ENCODE results near the gene FBXO21. TPM values are rescaled to one million over a fixed set of nuclear protein-coding genes. Genes with fewer than 3 reads are reported as not detected.
A peak's percentile ranks its signal among the peaks of the same experiment; 100 is the strongest.

Gene FBXO21
- polyA plus RNA-seq, 3 donors = 7.7 to 19.1 (median 17.2) TPM

GRCh38 chr12:117180758-117181467 is 9.4 kb downstream of the FBXO21 start:
- Mint-ChIP-seq H3K4me1 (no peaks in the 10 kb centered on the region), H3K27ac (no peak overlapping the region), H3K36me3 (peaks cover 67 to 90% of the 10 kb centered on the region in 2 donors), H3K9me3 (peaks cover 0 to 12% (median 3%) of the 10 kb centered on the region in 7 donors), H3K4me3 (peak overlapping the region in 1 of 2 donors; percentile 8), H3K27me3 (ENCODE audit: low read depth in 3 of 3) (no peaks in the 10 kb centered on the region)
- no peak for DNase-seq
- intact Hi-C loops (cut with micrococcal nuclease) = no loop called here
- no peak for TF ChIP-seq CTCF (IDR thresholded peaks at IDR 0.05)
- H4K20me1 ChIP-seq (ENCODE audit: insufficient read depth, low read length) = no peaks in the 10 kb centered on the region
- H3K27me3 ChIP-seq (ENCODE audit: control insufficient read depth in 2 of 2, insufficient read depth in 2 of 2, low read length in 2 of 2) = no peaks in the 10 kb centered on the region
- H2AFZ ChIP-seq (ENCODE audit: insufficient read depth, low read depth, low read length, poor library complexity, severe bottlenecking) = no peak overlapping the region
- no CpG with 5 or more reads among the region's 4 CpGs for WGBS (ENCODE audit: insufficient coverage)
- H3K4me1 ChIP-seq (ENCODE audit: control insufficient read depth in 1 of 2, insufficient read depth in 2 of 2, low read length in 2 of 2) = no peaks in the 10 kb centered on the region
- peaks cover 37 to 95% of the 10 kb centered on the region in 2 donors for H3K36me3 ChIP-seq (replicated peaks in 1 of 2; ENCODE audit: control insufficient read depth in 1 of 2, insufficient read depth in 2 of 2, low read length in 2 of 2)
- H3K4me2 ChIP-seq (replicated peaks; ENCODE audit: extremely low read depth, low read length, poor library complexity, severe bottlenecking) = no peak overlapping the region
- H3K4me3 ChIP-seq (replicated peaks in 1 of 3; ENCODE audit: low read depth in 2 of 3, low read length in 3 of 3) = no peak overlapping the region
- no peaks in the 10 kb centered on the region for H3K79me2 ChIP-seq (ENCODE audit: insufficient read depth, low read length)
- no peak overlapping the region for H3K27ac ChIP-seq (ENCODE audit: low read depth in 1 of 2, low read length in 2 of 2)
- H3K9me3 ChIP-seq (replicated peaks in 1 of 2; ENCODE audit: control insufficient read depth in 1 of 2, insufficient read depth in 1 of 2, low read length in 2 of 2) = peaks cover 4 to 5% of the 10 kb centered on the region in 2 donors
- H3K9ac ChIP-seq (ENCODE audit: insufficient read depth, low read length, poor library complexity, severe bottlenecking) = no peak overlapping the region

- intact Hi-C loops (cut with micrococcal nuclease) = no loop called here
- H3K4me3 Mint-ChIP-seq = no peak overlapping the region
- no peak overlapping the region for H3K27ac Mint-ChIP-seq
These were observed 11.5 kb downstream of the FBXO21 start for GRCh38 chr12:117178745-117179144.

More at GRCh38 chr12:117178745-117179144, 11.5 kb downstream of the FBXO21 start:
- no peak for DNase-seq
- H3K4me2 ChIP-seq (replicated peaks; ENCODE audit: extremely low read depth, low read length, poor library complexity, severe bottlenecking) = no peak overlapping the region
- H3K27me3 ChIP-seq (ENCODE audit: control insufficient read depth in 2 of 2, insufficient read depth in 2 of 2, low read length in 2 of 2) = no peaks in the 10 kb centered on the region
- H3K9ac ChIP-seq (ENCODE audit: insufficient read depth, low read length, poor library complexity, severe bottlenecking) = no peak overlapping the region
- H3K79me2 ChIP-seq (ENCODE audit: insufficient read depth, low read length) = no peaks in the 10 kb centered on the region
- WGBS (ENCODE audit: insufficient coverage) = no CpG with 5 or more reads among the region's 2 CpGs
- Mint-ChIP-seq H3K36me3 (peaks cover 75 to 90% of the 10 kb centered on the region in 2 donors), H3K9me3 (peaks cover 0 to 12% (median 3%) of the 10 kb centered on the region in 7 donors), H3K4me1 (no peaks in the 10 kb centered on the region), H3K27me3 (ENCODE audit: low read depth in 3 of 3) (no peaks in the 10 kb centered on the region)
- H3K9me3 ChIP-seq (replicated peaks in 1 of 2; ENCODE audit: control insufficient read depth in 1 of 2, insufficient read depth in 1 of 2, low read length in 2 of 2) = peaks cover 4 to 5% of the 10 kb centered on the region in 2 donors
- no peaks in the 10 kb centered on the region for H4K20me1 ChIP-seq (ENCODE audit: insufficient read depth, low read length)
- no peaks in the 10 kb centered on the region for H3K4me1 ChIP-seq (ENCODE audit: control insufficient read depth in 1 of 2, insufficient read depth in 2 of 2, low read length in 2 of 2)
- peaks cover 44 to 95% of the 10 kb centered on the region in 2 donors for H3K36me3 ChIP-seq (replicated peaks in 1 of 2; ENCODE audit: control insufficient read depth in 1 of 2, insufficient read depth in 2 of 2, low read length in 2 of 2)
- no peak for TF ChIP-seq CTCF (IDR thresholded peaks at IDR 0.05)
- H3K4me3 ChIP-seq (replicated peaks in 1 of 3; ENCODE audit: low read depth in 2 of 3, low read length in 3 of 3) = no peak overlapping the region
- no peak overlapping the region for H2AFZ ChIP-seq (ENCODE audit: insufficient read depth, low read depth, low read length, poor library complexity, severe bottlenecking)
- no peak overlapping the region for H3K27ac ChIP-seq (ENCODE audit: low read depth in 1 of 2, low read length in 2 of 2)
